Fibroblast of gingiva (primary cell): ENCODE measurements around the gene CNN3.

Experiments used
- DNase-seq: peaks from one replicate; pipeline ENCODE4 v3.0.0-alpha.2; 2011; ENCODE audit warnings: low read depth

The CNN3 gene

DNA sequence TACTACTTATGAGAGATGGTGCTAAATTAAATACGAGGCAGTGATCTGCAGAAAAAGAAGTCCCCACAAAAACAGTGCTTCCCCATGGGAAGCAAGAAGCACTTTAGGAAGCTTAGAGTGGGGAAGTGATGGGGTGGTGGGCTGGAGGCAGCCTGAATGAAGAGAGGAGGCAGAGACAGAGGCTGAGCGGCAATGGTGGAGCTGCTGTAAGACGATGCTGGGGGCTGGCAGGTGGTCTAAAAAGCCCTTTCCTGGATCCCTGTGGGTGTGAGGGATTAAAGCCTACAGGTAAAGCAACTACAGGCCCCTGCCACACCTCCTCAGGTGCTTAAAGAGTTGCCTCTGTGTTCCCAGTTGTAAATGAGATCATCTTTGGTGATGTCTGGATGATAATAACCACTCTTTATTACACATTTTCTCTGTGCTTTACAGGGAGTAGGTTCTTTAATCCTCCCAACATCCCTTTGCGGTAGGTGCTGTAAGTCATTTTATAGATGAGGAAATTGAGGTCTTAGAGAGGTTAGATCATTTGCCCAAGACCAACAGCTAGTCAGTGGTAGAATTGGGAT is 39.2 kb downstream of the CNN3 start:
- DNase-seq = no peak

GRCh38 chr1:94887106-94887505 is 39.8 kb downstream of the CNN3 start:
- DNase-seq = no peak

DNA sequence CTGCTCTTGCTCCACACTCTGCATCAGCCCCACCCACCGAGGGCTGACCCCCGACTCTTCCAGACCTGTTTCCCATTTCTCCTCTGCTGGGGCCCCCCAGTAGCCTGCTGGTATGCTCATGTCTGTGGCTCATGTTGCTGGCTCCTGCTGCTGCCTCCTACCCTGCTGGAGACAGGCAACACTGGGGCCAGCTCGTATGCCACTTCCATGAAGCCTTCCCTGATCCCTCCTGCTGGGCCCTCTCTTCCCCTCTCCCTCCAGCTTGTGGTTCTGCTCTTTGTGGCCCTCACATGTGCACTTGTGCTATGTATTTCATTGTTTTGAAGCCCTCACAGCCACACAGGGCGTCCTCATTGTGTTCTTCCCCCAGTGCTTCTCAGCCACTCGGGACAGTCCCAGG is 40.5 kb downstream of the CNN3 start:
- no peak for DNase-seq

DNA sequence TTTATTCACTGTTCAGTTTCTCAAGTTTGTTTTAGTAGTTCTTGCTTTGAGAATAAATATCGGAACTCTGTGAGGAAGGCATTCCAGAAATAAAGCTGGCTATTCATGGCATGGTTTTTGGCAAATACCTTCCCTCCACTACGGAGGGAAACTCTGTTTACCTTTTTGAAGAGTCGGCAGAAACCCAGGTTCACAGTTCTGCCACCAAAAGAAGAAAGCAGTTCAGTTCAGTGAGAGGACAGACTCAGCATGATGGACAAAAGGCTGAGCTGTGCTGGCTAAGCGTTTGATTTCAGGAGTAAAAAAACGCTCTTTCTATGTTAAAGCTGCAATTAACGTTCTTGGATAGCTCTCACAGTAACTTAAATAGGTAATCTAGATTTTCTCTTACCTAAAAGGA is 42.4 kb downstream of the CNN3 start:
- no peak for DNase-seq

- DNase-seq = peak; percentile 85
These were observed 42.8 kb downstream of the CNN3 start for GRCh38 chr1:94884106-94884505.

GRCh38 chr1:94883691-94884090 is 43.2 kb downstream of the CNN3 start:
- peak; percentile 49 for DNase-seq

- DNase-seq = no peak
These were observed 48.6 kb downstream of the CNN3 start for GRCh38 chr1:94878329-94878728.

DNA sequence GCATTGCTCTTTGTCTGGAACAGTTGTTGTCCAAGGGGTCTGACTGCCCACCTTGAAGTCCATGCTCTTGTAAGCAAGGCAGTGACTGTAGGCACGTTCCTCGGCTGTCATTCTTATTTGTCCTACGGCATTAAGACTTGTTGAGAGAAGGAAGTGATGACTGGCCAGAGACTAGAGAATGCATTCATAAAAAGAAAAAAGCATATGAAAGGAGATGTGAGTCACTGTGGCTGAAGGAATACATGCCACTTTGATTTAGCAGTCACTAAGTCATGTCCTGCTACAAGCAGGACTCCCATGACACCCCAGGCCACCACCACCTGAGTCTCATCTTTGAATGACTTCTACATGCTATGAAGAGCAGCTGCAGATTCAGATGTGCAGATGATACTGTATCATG is 50.5 kb downstream of the CNN3 start:
- DNase-seq = no peak

GRCh38 chr1:94875794-94876193 is 51.1 kb downstream of the CNN3 start:
- DNase-seq = no peak

GRCh38 chr1:94874423-94874822 is 52.5 kb downstream of the CNN3 start:
- no peak for DNase-seq

- DNase-seq = peak; percentile 20
These were observed 53.2 kb downstream of the CNN3 start for GRCh38 chr1:94873520-94874351.

DNA sequence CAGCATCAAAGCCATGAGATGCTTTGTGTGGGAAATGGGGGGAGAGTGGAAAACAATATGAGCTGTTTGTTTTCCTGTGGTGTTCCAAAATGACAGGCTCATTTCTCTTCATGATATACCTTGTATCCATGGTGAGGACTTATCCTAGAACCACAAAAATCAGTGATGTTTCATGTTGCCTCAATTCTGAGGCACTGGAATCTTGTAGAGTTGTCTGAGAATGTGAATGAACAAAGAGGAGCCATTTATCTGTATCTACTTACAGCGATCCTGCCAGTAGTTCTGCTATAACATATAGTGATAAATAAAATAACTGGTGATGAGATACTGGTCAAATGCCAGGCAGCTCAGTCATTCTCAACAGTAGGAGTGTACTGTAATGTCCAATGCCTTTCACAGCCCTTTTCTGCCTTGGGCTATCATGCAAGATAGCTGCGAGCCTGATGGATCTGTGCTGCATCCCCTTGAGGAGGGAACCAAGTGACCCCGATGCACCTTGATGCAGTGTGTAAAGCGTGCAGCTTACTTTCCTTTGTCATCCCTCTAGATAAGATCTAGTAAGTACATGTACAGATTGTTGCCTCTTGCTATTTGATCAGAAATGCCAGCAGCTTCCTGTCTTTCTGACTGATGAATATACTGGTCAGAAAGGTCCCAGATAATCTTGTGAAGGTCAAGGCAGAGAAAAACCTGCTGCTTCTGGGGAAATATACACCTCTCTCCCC is 54.0 kb downstream of the CNN3 start:
- no peak for DNase-seq

- no peak for DNase-seq
These were observed 55.9 kb downstream of the CNN3 start for GRCh38 chr1:94871031-94871430.

GRCh38 chr1:94866164-94866807 is 60.6 kb downstream of the CNN3 start:
- DNase-seq = no peak

DNA sequence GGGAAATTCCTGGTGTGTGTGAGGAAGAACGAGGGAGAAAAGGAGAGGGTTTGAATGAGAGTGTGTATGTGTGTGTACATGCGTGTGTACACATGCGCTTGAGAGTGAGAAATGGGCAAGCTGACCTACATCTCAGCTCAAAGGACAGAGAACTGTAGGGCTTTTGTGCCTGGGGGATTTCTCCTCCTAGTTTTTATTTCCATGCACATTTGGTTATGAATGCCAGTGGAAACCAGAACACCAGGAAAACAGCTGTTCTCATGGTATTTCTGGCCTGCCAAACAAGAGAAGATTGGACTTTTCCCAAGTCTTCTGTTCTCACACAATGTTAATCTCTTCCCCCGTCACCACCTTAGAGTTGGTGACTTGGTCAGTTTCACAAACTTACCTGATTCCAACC is 61.5 kb downstream of the CNN3 start:
- peak; percentile 75 for DNase-seq

GRCh38 chr1:94864821-94865220 is 62.1 kb downstream of the CNN3 start:
- DNase-seq = peak; percentile 46

- peak; percentile 89 for DNase-seq
These were observed 63.0 kb downstream of the CNN3 start for GRCh38 chr1:94863919-94864318.

- peak; percentile 83 for DNase-seq
These were observed 63.5 kb downstream of the CNN3 start for GRCh38 chr1:94863297-94863911.

DNA sequence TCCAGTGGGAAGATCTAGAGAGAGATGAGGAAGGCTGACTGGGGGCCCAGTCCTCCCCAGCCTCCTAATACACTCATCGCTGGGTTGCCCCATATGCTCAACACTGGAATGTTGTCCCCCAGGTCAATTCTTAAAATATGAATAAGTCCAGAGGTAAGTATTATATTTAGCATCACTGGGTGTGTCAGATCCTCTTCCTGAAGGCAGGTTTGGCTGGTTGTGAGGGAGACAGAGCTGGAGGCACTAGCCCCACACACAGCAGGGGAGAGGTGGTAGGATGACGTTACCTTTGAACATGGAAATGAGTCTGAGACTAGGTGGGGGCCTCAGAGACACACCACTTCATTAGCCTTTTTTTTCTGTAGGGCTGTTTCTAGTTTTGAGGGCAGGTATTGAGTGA is 64.2 kb downstream of the CNN3 start:
- DNase-seq = no peak

GRCh38 chr1:94859174-94859573 is 67.7 kb downstream of the CNN3 start:
- DNase-seq = no peak

DNA sequence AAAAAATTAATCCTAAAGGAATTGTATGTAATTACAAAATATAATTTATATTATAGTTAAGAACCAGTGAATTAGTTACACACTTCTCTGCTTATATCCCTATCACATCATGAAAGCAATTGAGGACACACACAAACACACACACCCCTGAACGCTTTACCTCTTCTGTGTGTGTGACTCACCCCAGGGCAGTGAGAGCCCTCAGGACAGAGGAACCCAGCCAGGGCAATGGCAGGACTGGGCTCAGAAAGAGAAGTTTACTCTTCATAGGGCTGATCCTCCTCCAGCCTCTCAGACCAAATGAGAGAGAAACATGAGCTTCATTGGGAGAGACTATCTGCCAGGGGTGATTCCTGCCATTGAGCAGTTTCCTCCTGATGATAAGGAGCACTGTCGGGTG is 68.6 kb downstream of the CNN3 start:
- peak; percentile 30 for DNase-seq

DNA sequence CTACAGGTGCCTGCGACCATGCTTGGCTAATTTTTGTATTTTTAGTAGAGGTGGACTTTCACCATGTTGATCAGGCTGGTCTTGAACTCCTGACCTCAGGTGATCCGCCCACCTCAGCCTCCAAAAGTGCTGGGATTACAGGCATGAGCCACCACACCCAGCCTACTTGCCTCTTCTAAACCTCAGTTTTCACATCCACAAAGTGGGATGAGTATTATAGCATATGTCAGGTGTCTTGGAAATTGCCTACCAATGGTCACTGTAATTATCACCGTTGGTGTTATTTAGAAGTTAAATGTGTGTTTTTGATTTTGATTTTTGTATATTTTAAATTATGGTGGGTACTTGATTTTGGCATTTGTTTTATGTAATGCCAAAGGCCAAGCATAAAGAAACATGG is 70.0 kb downstream of the CNN3 start:
- DNase-seq = no peak
